Thyroid gland (tissue), 4 donors: ENCODE measurements around the gene POR.

Experiments used
- CTCF ChIP-seq, 6 experiments: fragments of 200-600 bp in 3 of 6; fragments of 450-650 bp in 3 of 6; sonication (generic) in 3 of 6; IDR thresholded peaks; one replicate each; pipeline ENCODE4 v1.5.1; 2016 to 2019; ENCODE audit warnings: antibody characterized with exemption in 6 of 6, mild to moderate bottlenecking in 2 of 6, inconsistent platforms in 1 of 6, moderate library complexity in 1 of 6
- POLR2A ChIP-seq, 2 donors: fragments of 450-650 bp; IDR thresholded peaks; one replicate each; pipeline ENCODE4 v1.6.1; 2017; ENCODE audit warnings: antibody characterized with exemption in 2 of 2, mild to moderate bottlenecking in 2 of 2, moderate library complexity in 1 of 2

GRCh38 chr7:75960372-75960771 is 45.4 kb downstream of the POR start:
- TF ChIP-seq POLR2A (IDR thresholded peaks at IDR 0.05): no peak
- TF ChIP-seq CTCF (IDR thresholded peaks at IDR 0.05): no peak
